ENCODE measurements around the gene TMEM14C.

The TMEM14C gene

GRCh38 chr6:10713962-10714361, 8.9 kb upstream of the TMEM14C start:
- TF ChIP-seq CTCF (IDR thresholded peaks at IDR 0.05), result no peak

GRCh38 chr6:10719296-10719963, 3.4 kb upstream of the TMEM14C start:
- no peak for TF ChIP-seq CTCF (IDR thresholded peaks at IDR 0.05)

GRCh38 chr6:10719964-10720264, 3.0 kb upstream of the TMEM14C start:
- TF ChIP-seq CTCF (IDR thresholded peaks at IDR 0.05), result no peak

- TF ChIP-seq CTCF (IDR thresholded peaks at IDR 0.05), result no peak
These were observed 2.5 kb upstream of the TMEM14C start for GRCh38 chr6:10720265-10720959.

GRCh38 chr6:10721850-10722569, 860 bp upstream of the TMEM14C start:
- no peak for TF ChIP-seq CTCF (IDR thresholded peaks at IDR 0.05)

GRCh38 chr6:10722570-10722819, 375 bp upstream of the TMEM14C start:
- TF ChIP-seq CTCF (IDR thresholded peaks at IDR 0.05), result no peak

- TF ChIP-seq CTCF (IDR thresholded peaks at IDR 0.05), result no peak
These were observed 654 bp downstream of the TMEM14C start for GRCh38 chr6:10723567-10723881.

Data from LNCAP (cell line).